Measurements from ENCODE around the gene ICAM3. TPM values are rescaled to one million over a fixed set of nuclear protein-coding genes. Genes with fewer than 3 reads are reported as not detected.

ICAM3 gene
- total RNA-seq, 1 donor from 2014 or later, result 5.0 TPM

DNA sequence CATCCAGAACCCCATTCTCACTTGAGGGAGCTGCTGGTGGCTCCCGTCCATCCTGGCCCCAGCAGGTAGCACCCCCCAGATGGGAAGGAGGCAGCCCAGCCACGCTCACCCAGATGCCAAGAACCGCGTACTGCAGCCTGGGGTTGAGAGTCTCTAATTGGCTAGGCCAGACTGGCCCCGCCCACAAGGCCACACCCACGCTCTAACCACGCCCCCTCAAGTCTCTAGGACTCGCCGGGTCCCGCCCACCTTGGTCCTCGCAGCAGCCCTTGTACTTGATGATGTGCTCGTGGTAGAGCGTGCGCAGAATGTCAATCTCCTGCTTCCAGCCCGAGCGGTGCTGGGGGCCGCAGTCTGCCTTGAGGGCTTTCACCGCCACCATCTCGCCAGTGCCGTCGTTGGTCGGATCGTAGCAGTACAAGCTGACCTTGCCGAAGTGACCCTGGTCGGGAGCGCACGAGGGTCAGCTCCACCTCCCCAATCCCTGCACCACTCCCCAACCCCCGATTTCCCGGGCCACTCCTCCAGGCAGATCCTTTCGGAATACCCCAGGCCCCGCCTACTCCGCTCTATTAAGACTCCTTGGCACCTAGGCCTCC lies 14.5 kb upstream of the ICAM3 start:
- Histone ChIP-seq H3K36me3 (ENCODE audit: control insufficient read depth, insufficient read depth, low read length) (peaks cover 22% of the 10 kb centered on the region), H3K27me3 (ENCODE audit: control insufficient read depth, insufficient read depth, low read length) (no peaks in the 10 kb centered on the region), H3K4me3 (ENCODE audit: low read depth, low read length) (no peak overlapping the region)
- FAIRE-seq (peak; percentile 40), DNase-seq (ENCODE audit: low read depth) (no peak)
- TF ChIP-seq CTCF (IDR thresholded peaks at IDR 0.05; ENCODE audit: insufficient read depth, low read length, severe bottlenecking), result no peak

GRCh38 chr19:10352764-10353671 lies 13.6 kb upstream of the ICAM3 start:
- Histone ChIP-seq H3K36me3 (ENCODE audit: control insufficient read depth, insufficient read depth, low read length) (peaks cover 20% of the 10 kb centered on the region), H3K4me3 (ENCODE audit: low read depth, low read length) (no peak overlapping the region), H3K27me3 (ENCODE audit: control insufficient read depth, insufficient read depth, low read length) (no peaks in the 10 kb centered on the region)
- DNase-seq (ENCODE audit: low read depth) (no peak), FAIRE-seq (no peak)
- no peak for TF ChIP-seq CTCF (IDR thresholded peaks at IDR 0.05; ENCODE audit: insufficient read depth, low read length, severe bottlenecking)

DNA sequence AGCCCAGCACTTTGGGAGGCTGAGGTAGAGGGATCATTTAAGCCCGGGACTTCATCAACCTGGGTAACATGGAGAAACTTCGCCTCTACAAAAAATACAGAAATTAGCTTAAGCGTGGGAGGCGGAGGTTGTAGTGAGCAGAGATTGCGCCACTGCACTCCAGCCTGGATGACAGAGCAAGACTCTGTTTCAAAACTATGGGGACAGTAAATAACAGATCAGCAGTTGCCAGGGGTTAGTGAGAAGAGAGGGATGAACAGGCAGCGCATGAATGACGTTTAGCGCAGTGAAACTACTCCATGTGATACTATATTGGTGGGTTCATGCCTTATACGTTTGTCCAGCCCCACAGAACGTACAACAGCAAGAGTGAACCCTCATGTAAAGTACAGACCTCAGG lies 7.1 kb upstream of the ICAM3 start:
- no peak overlapping the region for H3K4me3 ChIP-seq (ENCODE audit: low read depth, low read length)
- TF ChIP-seq CTCF (IDR thresholded peaks at IDR 0.05; ENCODE audit: insufficient read depth, low read length, severe bottlenecking), result no peak
- FAIRE-seq, result no peak
- peaks cover 2% of the 10 kb centered on the region for H3K36me3 ChIP-seq (ENCODE audit: control insufficient read depth, insufficient read depth, low read length)
- peak; percentile 4 for DNase-seq (ENCODE audit: low read depth)
- H3K27me3 ChIP-seq (ENCODE audit: control insufficient read depth, insufficient read depth, low read length), result no peaks in the 10 kb centered on the region

DNA sequence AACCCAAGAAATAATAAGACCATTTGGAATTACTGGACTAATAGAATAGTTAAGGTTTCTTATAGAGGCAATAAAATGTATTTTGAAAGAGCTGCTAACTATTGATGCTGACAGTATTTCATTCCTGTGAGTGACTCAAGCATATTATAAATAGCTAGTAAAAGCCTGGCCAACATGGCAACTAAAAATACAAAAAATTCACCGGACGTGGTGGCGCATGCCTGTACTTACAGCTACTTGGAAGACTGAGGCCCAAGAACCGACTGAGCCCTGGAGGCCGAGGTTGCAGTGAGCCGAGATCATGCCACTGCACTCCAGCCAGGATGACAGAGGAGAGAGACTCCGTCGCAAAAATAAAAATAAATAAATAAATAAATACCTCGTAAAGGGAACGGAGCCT lies 5.4 kb upstream of the ICAM3 start:
- no peaks in the 10 kb centered on the region for H3K27me3 ChIP-seq (ENCODE audit: control insufficient read depth, insufficient read depth, low read length)
- no peak for TF ChIP-seq CTCF (IDR thresholded peaks at IDR 0.05; ENCODE audit: insufficient read depth, low read length, severe bottlenecking)
- no peak overlapping the region for H3K4me3 ChIP-seq (ENCODE audit: low read depth, low read length)
- no peaks in the 10 kb centered on the region for H3K36me3 ChIP-seq (ENCODE audit: control insufficient read depth, insufficient read depth, low read length)
- DNase-seq (ENCODE audit: low read depth) (no peak), FAIRE-seq (no peak)

DNA sequence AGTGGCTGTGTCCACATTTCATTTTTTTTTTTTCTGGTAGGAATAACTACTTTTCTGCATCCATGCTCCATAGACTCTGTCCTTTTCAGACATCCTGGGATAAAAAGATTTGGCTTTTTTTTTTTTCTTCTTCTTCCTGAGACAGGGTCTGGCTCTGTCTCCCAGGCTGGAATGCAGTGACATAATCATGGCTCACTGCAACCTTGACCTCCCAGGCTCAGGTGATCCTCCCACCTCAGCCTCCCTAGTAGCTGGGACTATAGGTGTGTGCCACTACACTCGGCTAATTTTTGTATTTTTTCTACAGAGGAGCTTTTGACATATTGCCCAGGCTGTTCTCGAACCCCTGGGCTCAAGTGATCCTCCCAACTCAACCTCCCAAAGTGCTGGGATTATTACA lies 4.1 kb upstream of the ICAM3 start:
- DNase-seq (ENCODE audit: low read depth) (peak; percentile 8), FAIRE-seq (no peak)
- no peaks in the 10 kb centered on the region for H3K36me3 ChIP-seq (ENCODE audit: control insufficient read depth, insufficient read depth, low read length)
- no peak overlapping the region for H3K4me3 ChIP-seq (ENCODE audit: low read depth, low read length)
- no peaks in the 10 kb centered on the region for H3K27me3 ChIP-seq (ENCODE audit: control insufficient read depth, insufficient read depth, low read length)
- TF ChIP-seq CTCF (IDR thresholded peaks at IDR 0.05; ENCODE audit: insufficient read depth, low read length, severe bottlenecking), result no peak
